ENCODE results near the gene SLC32A1.

DNA sequence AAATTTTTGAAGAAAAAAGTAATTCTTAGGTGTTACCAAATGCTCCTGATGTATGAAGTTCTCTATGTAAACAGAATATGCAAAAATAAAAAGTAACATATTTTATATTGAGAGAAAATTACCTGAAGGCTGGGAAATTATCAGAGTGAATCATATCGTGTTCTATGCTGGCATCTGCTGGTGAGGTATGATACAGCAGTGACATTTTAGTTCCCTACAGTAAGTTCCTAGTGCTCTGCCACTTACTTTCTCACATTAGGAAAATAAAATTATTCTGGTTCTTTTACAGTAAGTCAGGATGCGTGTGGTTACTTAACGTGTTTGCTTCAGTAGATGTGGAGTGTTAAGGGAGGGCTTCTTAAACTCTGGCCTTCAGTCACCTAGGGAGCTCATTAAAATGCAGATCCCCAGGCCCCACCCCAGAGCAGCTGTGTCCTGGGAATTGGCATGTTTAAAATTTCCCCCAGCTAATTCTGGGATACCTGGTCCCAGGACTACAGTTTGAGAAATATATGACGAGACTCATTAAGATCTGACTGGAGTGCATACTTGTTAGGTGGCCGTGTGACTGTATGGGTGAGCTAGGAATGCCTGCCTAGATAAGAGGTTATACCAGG lies 27.2 kb downstream of the SLC32A1 start:
- TF ChIP-seq MAFF (IDR thresholded peaks at IDR 0.05; ENCODE audit: low read depth, low read length) (no peak), ASH2L (IDR thresholded peaks at IDR 0.05; ENCODE audit: insufficient read length, low read depth, low read length) (no peak), PRMT3 (CRISPR knock-in tag; IDR thresholded peaks at IDR 0.05; ENCODE audit: borderline replicate concordance, low read depth) (no peak), KDM5A (IDR thresholded peaks at IDR 0.05; ENCODE audit: borderline replicate concordance, low read length) (peak; percentile 30; the same call in 1 of the 2 replicates), SIN3A (IDR thresholded peaks at IDR 0.05; ENCODE audit: borderline replicate concordance, low read depth, low read length) (no peak), TBL1XR1 (IDR thresholded peaks at IDR 0.05; ENCODE audit: borderline replicate concordance, low read length, partially characterized antibody) (no peak)
- TF ChIP-seq, protein P1, sequence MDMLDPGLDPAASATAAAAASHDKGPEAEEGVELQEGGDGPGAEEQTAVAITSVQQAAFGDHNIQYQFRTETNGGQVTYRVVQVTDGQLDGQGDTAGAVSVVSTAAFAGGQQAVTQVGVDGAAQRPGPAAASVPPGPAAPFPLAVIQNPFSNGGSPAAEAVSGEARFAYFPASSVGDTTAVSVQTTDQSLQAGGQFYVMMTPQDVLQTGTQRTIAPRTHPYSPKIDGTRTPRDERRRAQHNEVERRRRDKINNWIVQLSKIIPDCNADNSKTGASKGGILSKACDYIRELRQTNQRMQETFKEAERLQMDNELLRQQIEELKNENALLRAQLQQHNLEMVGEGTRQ (IDR thresholded peaks at IDR 0.05; ENCODE audit: low read depth, low read length): no peak
- TF ChIP-seq, protein P1 (CRISPR knock-in tag; IDR thresholded peaks at IDR 0.05; ENCODE audit: borderline replicate concordance): no peak
